Vagina (tissue), 2 donors: ENCODE measurements around the gene PRG3. TPM values are rescaled to one million over a fixed set of nuclear protein-coding genes. Genes with fewer than 3 reads are reported as not detected.

Source experiments
- DNase-seq, 2 donors: peaks; one replicate each; pipeline ENCODE4 v3.0.0-alpha.2; 2017; ENCODE audit errors: extremely low spot score in 2 of 2
- H3K27ac ChIP-seq: fragments of 200-600 bp; sonication (generic); one replicate; pipeline ENCODE4 v1.5.1; 2019
- H3K27me3 ChIP-seq: fragments of 200-600 bp; sonication (generic); one replicate; pipeline ENCODE4 v1.5.1; 2019
- H3K36me3 ChIP-seq, 2 donors: fragments of 200-600 bp; sonication (generic); one replicate each; pipeline ENCODE4 v1.5.1; 2017 to 2019
- H3K4me1 ChIP-seq: fragments of 200-600 bp; sonication (generic); one replicate; pipeline ENCODE4 v1.5.1; 2019
- H3K4me3 ChIP-seq, 2 donors: fragments of 200-600 bp; sonication (generic); 1 replicate in 1 of 2; 2 replicates in 1 of 2; pipeline ENCODE4 v1.5.1; 2016 to 2019
- H3K9me3 ChIP-seq: fragments of 200-600 bp; sonication (generic); one replicate; pipeline ENCODE4 v1.5.1; 2019
- POLR2A ChIP-seq, 2 donors: fragments of 450-650 bp; IDR thresholded peaks; one replicate each; pipeline ENCODE4 v1.6.1; 2017; ENCODE audit warnings: antibody characterized with exemption in 2 of 2, mild to moderate bottlenecking in 2 of 2, moderate library complexity in 2 of 2
- POLR2AphosphoS5 ChIP-seq, 2 donors: sonication (generic); formaldehyde crosslinking; IDR thresholded peaks; one replicate each; pipeline ENCODE4 v1.9.0; 2017; ENCODE audit warnings: antibody characterized with exemption in 2 of 2, mild to moderate bottlenecking in 2 of 2, low read depth in 1 of 2; ENCODE audit not compliant: insufficient read depth in 1 of 2
- intact Hi-C: fragments of 100-400 bp; cut with DNase I; formaldehyde crosslinking; loops from one replicate; pipeline ENCODE4 v1.15.1; 2023
- total RNA-seq: library from RNA; depleted of rRNA; stranded (reverse); fragments of >200 nt; gene quantifications from one replicate; pipeline ENCODE4 v1.2.3, GENCODE V29; 2016
- TF ChIP-seq, protein P1 (sequence below), 3 experiments: fragments of 450-650 bp in 2 of 3; fragments of 200-600 bp in 1 of 3; sonication (generic) in 1 of 3; IDR thresholded peaks; one replicate each; pipeline ENCODE4 v1.5.1; 2017 to 2019; ENCODE audit warnings: antibody characterized with exemption in 3 of 3, mild to moderate bottlenecking in 2 of 3, moderate library complexity in 2 of 3

The PRG3 gene
- total RNA-seq, 1 donor from 2014 or later, result not detected

- intact Hi-C loops, result no loop called here
- H3K36me3 ChIP-seq, result no peaks in the 10 kb centered on the region
- TF ChIP-seq POLR2AphosphoS5 (IDR thresholded peaks at IDR 0.05; ENCODE audit: insufficient read depth in 1 of 2, low read depth in 1 of 2) (no peak), POLR2A (IDR thresholded peaks at IDR 0.05) (no peak)
- TF ChIP-seq, protein P1, sequence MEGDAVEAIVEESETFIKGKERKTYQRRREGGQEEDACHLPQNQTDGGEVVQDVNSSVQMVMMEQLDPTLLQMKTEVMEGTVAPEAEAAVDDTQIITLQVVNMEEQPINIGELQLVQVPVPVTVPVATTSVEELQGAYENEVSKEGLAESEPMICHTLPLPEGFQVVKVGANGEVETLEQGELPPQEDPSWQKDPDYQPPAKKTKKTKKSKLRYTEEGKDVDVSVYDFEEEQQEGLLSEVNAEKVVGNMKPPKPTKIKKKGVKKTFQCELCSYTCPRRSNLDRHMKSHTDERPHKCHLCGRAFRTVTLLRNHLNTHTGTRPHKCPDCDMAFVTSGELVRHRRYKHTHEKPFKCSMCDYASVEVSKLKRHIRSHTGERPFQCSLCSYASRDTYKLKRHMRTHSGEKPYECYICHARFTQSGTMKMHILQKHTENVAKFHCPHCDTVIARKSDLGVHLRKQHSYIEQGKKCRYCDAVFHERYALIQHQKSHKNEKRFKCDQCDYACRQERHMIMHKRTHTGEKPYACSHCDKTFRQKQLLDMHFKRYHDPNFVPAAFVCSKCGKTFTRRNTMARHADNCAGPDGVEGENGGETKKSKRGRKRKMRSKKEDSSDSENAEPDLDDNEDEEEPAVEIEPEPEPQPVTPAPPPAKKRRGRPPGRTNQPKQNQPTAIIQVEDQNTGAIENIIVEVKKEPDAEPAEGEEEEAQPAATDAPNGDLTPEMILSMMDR (IDR thresholded peaks at IDR 0.05), result no peak
- no peaks in the 10 kb centered on the region for H3K9me3 ChIP-seq
- H3K4me1 ChIP-seq, result no peaks in the 10 kb centered on the region
- no peaks in the 10 kb centered on the region for H3K27me3 ChIP-seq
- no peak overlapping the region for H3K4me3 ChIP-seq
- no peak overlapping the region for H3K27ac ChIP-seq
- no peak for DNase-seq
These were observed 6.5 kb upstream of the PRG3 start for GRCh38 chr11:57387289-57388030.

DNA sequence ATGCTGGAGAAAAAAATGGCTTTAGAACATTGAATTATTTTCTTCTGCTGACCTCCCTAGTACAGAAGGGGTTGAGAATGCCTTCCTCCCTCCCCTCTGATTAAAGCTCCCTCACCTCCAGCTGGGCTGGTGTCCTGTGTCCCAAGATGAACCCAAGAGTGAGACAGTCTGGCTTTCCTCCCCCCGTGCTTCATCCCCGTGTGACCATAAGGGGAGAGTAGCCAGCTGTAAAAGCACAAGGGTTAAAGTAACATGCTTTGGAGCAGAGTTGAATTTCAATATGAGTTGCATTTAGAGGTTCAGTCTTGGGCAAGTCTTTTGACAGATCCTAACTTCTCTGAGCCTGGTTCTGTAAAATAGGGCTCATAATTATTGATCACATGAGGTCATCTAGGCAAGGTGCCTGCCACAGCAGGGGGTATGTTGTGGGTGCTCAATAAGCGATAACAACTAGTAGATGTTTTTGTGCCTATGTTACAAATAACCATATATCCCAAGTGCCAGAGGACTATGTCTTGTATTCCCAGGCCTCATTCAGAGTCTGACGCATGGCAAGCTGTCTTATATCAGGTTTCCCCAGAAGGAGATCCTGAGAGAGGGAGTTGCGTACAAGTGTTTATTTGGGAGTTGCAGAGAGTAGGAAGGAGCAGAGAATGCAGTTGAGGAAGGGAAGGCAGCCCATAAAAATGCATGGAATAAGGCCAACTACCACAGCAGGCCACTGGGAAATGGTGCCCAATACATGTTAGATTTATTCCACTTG lies 5.4 kb upstream of the PRG3 start:
- H3K27me3 ChIP-seq, result no peaks in the 10 kb centered on the region
- TF ChIP-seq, protein P1 (IDR thresholded peaks at IDR 0.05), result no peak
- TF ChIP-seq POLR2A (IDR thresholded peaks at IDR 0.05) (no peak), POLR2AphosphoS5 (IDR thresholded peaks at IDR 0.05; ENCODE audit: insufficient read depth in 1 of 2, low read depth in 1 of 2) (no peak)
- intact Hi-C loops, result no loop called here

GRCh38 chr11:57379732-57380131 lies 1.2 kb downstream of the PRG3 start:
- Histone ChIP-seq H3K4me3 (no peak overlapping the region), H3K27me3 (no peaks in the 10 kb centered on the region), H3K9me3 (no peaks in the 10 kb centered on the region), H3K27ac (no peak overlapping the region), H3K36me3 (no peaks in the 10 kb centered on the region), H3K4me1 (no peaks in the 10 kb centered on the region)
- no peak for TF ChIP-seq POLR2AphosphoS5 (IDR thresholded peaks at IDR 0.05; ENCODE audit: insufficient read depth in 1 of 2, low read depth in 1 of 2)
- TF ChIP-seq POLR2A (IDR thresholded peaks at IDR 0.05), result no peak
- TF ChIP-seq, protein P1 (IDR thresholded peaks at IDR 0.05), result no peak
- intact Hi-C loops, result no loop called here
- DNase-seq, result no peak

More for the DNA sequence above, 5.4 kb upstream of the PRG3 start:
- H3K27ac ChIP-seq, result no peak overlapping the region
- no peaks in the 10 kb centered on the region for H3K9me3 ChIP-seq
- H3K4me3 ChIP-seq, result no peak overlapping the region
- H3K36me3 ChIP-seq, result no peaks in the 10 kb centered on the region
- DNase-seq, result no peak
- H3K4me1 ChIP-seq, result no peaks in the 10 kb centered on the region

GRCh38 chr11:57378186-57378585 lies 2.8 kb downstream of the PRG3 start:
- H3K4me1 ChIP-seq, result no peaks in the 10 kb centered on the region
- intact Hi-C loops, result no loop called here
- no peaks in the 10 kb centered on the region for H3K9me3 ChIP-seq
- TF ChIP-seq POLR2AphosphoS5 (IDR thresholded peaks at IDR 0.05; ENCODE audit: insufficient read depth in 1 of 2, low read depth in 1 of 2), result no peak
- no peak for TF ChIP-seq POLR2A (IDR thresholded peaks at IDR 0.05)
- TF ChIP-seq, protein P1 (IDR thresholded peaks at IDR 0.05), result no peak
- H3K27ac ChIP-seq, result no peak overlapping the region
- no peaks in the 10 kb centered on the region for H3K36me3 ChIP-seq
- H3K27me3 ChIP-seq, result no peaks in the 10 kb centered on the region
- DNase-seq, result no peak
- no peak overlapping the region for H3K4me3 ChIP-seq

DNA sequence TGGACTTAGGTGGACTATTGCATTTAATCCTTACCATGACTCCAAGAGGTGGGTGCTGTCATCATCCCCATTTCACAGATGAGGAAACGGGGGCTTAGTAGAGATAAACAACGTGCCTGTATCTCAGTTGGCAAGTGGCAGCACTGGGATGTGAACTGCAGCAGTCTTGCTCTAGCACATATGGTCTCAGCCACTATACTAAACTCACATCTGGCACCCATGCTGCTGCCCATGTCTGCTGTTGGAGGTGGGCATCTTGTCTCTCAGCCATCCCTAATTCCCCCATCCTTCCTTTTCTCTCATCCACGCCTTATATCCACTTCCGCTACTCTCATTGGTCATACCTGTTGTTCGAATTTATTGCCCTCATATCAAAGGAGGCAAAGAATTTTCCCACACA lies 3.8 kb downstream of the PRG3 start:
- intact Hi-C loops, result no loop called here
- H3K27ac ChIP-seq, result no peak overlapping the region
- TF ChIP-seq, protein P1 (IDR thresholded peaks at IDR 0.05), result no peak
- TF ChIP-seq POLR2A (IDR thresholded peaks at IDR 0.05) (no peak), POLR2AphosphoS5 (IDR thresholded peaks at IDR 0.05; ENCODE audit: insufficient read depth in 1 of 2, low read depth in 1 of 2) (no peak)
- no peaks in the 10 kb centered on the region for H3K27me3 ChIP-seq
- no peaks in the 10 kb centered on the region for H3K4me1 ChIP-seq
- no peak overlapping the region for H3K4me3 ChIP-seq
- H3K36me3 ChIP-seq, result no peaks in the 10 kb centered on the region
- no peaks in the 10 kb centered on the region for H3K9me3 ChIP-seq
- no peak for DNase-seq
